Tibial nerve (tissue), 4 donors: ENCODE results near the gene THOC6. TPM values are rescaled to one million over a fixed set of nuclear protein-coding genes. Genes with fewer than 3 reads are reported as not detected.
A peak's percentile ranks its signal among the peaks of the same experiment; 100 is the strongest.

Experiments used
- DNase-seq, 2 donors: peaks; one replicate each; pipeline ENCODE4 v3.0.0-alpha.2; 2019; ENCODE audit warnings: low spot score in 2 of 2
- H3K27ac ChIP-seq, 4 donors: fragments of 200-600 bp; sonication (generic) in 3 of 4; one replicate each; pipeline ENCODE4 v1.5.1; 2017 to 2019; ENCODE audit warnings: mild to moderate bottlenecking in 1 of 4
- H3K27me3 ChIP-seq, 2 donors: fragments of 200-600 bp; sonication (generic) in 1 of 2; one replicate each; pipeline versions ENCODE4 v1.5.1 to v1.6.0; 2017 to 2019
- H3K36me3 ChIP-seq, 3 donors: fragments of 200-600 bp; sonication (generic); one replicate each; pipeline ENCODE4 v1.5.1; 2018 to 2019
- H3K4me1 ChIP-seq, 4 donors: fragments of 200-600 bp; sonication (generic) in 3 of 4; one replicate each; pipeline ENCODE4 v1.5.1; 2017 to 2019
- H3K4me3 ChIP-seq, 4 donors: fragments of 200-600 bp; sonication (generic) in 3 of 4; one replicate each; pipeline ENCODE4 v1.5.1; 2017 to 2019; ENCODE audit warnings: mild to moderate bottlenecking in 1 of 4, moderate library complexity in 1 of 4
- H3K9me3 ChIP-seq, 4 donors: fragments of 200-600 bp; sonication (generic) in 3 of 4; one replicate each; pipeline ENCODE4 v1.5.1; 2017 to 2019
- EP300 ChIP-seq, 2 donors: sonication (generic); formaldehyde crosslinking; IDR thresholded peaks; one replicate each; pipeline ENCODE4 v1.6.1; 2017; ENCODE audit warnings: antibody characterized with exemption in 2 of 2, mild to moderate bottlenecking in 1 of 2
- POLR2A ChIP-seq, 2 donors: fragments of 450-650 bp; IDR thresholded peaks; one replicate each; pipeline ENCODE4 v1.6.1; 2017; ENCODE audit warnings: antibody characterized with exemption in 2 of 2, mild to moderate bottlenecking in 2 of 2, moderate library complexity in 2 of 2
- WGBS, 2 donors: methylation state at CpG; one replicate each; pipeline ENCODE4 v1.1.5; 2018; 5-methylcytosine and 5-hydroxymethylcytosine counted together
- total RNA-seq, 4 donors: library from RNA; depleted of rRNA; stranded (reverse); fragments of >200 nt; gene quantifications; one replicate each; pipeline ENCODE4 v1.1.0, GENCODE V29; 2016
- TF ChIP-seq, protein P1 (sequence below), 5 experiments: fragments of 200-600 bp in 3 of 5; fragments of 450-650 bp in 2 of 5; sonication (generic) in 3 of 5; IDR thresholded peaks; one replicate each; pipeline ENCODE4 v1.5.1; 2016 to 2019; ENCODE audit warnings: antibody characterized with exemption in 5 of 5, mild to moderate bottlenecking in 3 of 5, moderate library complexity in 2 of 5

The THOC6 gene
- total RNA-seq, 4 donors from 2014 or later: 12.2 to 28.5 (median 18.0) TPM

DNA sequence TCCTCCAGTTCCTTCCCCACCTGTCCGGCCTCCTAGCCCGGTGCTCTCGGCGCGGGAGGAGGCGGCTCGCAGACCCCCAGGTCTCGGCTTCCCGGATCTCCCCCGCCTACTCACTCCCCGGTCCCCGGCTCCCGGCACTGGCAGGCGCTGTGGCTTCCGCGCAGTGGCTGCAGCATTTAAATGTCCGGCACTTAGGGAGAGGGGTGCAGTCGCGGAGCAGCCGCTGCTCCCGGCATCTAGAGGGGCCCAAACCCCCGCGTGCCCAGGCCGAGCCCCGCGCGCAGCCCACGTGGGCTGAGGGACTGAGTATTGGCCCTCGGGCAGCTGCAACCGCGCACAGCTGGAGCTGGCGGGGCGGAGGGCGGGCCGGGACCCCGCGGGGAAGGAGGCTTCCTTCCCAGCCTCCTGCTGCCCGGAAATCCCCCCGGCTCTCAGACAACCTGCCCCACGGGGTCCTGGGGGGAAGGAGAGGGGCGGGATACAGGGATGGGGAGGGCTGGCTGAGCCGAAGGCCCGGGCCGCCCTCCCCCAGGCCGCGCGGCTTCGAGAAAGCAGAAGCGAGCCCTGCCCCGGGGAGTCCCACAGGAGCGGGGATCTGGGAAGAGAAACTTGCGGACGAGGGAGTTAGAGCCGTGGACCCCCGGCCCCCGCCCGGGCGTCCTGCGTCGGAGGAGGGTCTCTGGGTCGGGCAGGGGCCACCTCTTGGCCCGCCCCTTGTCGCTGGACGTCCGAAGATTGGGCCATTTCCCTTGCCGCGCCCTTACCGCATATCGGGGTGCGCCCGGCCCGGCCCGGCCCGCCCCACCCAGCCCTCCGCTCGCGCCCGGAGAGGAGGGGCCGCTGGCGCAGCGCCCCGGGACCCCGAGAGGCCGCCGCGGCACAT, 22.2 kb downstream of the THOC6 start, which contains the start of gene MMP25:
MMP25 (plus strand) TSS at position 804 of the 883 bp plus-strand sequence. CDS start 357 bp downstream, outside the sequence.
- TF ChIP-seq, protein P1, sequence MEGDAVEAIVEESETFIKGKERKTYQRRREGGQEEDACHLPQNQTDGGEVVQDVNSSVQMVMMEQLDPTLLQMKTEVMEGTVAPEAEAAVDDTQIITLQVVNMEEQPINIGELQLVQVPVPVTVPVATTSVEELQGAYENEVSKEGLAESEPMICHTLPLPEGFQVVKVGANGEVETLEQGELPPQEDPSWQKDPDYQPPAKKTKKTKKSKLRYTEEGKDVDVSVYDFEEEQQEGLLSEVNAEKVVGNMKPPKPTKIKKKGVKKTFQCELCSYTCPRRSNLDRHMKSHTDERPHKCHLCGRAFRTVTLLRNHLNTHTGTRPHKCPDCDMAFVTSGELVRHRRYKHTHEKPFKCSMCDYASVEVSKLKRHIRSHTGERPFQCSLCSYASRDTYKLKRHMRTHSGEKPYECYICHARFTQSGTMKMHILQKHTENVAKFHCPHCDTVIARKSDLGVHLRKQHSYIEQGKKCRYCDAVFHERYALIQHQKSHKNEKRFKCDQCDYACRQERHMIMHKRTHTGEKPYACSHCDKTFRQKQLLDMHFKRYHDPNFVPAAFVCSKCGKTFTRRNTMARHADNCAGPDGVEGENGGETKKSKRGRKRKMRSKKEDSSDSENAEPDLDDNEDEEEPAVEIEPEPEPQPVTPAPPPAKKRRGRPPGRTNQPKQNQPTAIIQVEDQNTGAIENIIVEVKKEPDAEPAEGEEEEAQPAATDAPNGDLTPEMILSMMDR (IDR thresholded peaks at IDR 0.05): no peak
- TF ChIP-seq POLR2A (IDR thresholded peaks at IDR 0.05) (no peak), EP300 (IDR thresholded peaks at IDR 0.05) (no peak)
- 1% methylated on average over 33 to 50 of the region's 86 CpGs for WGBS, 2 donors
- Histone ChIP-seq H3K9me3 (no peaks in the 10 kb centered on the region), H3K4me1 (peaks cover 0 to 22% (median 15%) of the 10 kb centered on the region in 4 donors), H3K27ac (no peak within 1 kb of the TSS), H3K4me3 (peak within 1 kb of the TSS; percentile 14 to 46 (median 36)), H3K27me3 (peaks cover 0 to 85% of the 10 kb centered on the region in 2 donors), H3K36me3 (no peaks in the 10 kb centered on the region)
- DNase-seq: no peak

DNA sequence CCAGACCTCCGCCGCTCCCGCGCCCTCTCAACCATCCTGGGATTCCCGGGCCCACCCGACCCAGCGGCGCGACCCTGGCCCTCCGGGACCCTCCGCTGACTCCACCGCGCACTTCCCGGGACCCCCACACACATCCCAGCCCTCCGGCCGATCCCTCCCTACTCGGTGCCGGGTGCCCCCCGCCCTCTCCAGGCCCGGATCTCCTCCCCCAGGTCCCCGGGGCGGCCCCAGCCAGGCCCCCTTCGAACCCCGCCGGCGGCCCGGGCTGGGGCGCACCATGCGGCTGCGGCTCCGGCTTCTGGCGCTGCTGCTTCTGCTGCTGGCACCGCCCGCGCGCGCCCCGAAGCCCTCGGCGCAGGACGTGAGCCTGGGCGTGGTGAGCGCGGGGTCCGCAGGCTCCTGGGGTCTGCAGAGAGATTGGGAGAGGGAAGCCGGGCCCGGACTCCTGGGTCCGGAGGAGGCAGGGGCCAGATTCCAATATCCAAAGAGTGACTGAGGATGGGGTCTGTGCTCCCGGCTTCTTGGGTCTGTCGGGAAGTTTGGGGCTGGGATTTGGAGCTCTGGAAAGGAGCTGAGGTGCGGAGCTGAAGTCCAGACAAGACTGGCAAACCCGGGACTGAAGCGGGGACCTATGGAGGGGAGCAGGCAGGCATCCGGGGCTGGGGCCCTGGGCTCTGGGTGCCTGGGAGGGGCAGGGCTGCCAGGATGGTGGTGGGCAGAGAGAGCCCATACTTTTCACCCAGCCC, 23.0 kb downstream of the THOC6 start:
- Histone ChIP-seq H3K27me3 (peaks cover 0 to 79% of the 10 kb centered on the region in 2 donors), H3K27ac (no peak overlapping the region), H3K4me3 (peak overlapping the region in 3 of 4 donors; percentile 14 to 46 (median 34)), H3K36me3 (no peaks in the 10 kb centered on the region), H3K9me3 (no peaks in the 10 kb centered on the region), H3K4me1 (peaks cover 0 to 22% (median 15%) of the 10 kb centered on the region in 4 donors)
- DNase-seq: no peak
- 4 to 5% methylated on average over 16 to 20 of the region's 54 CpGs for WGBS, 2 donors
- TF ChIP-seq POLR2A (IDR thresholded peaks at IDR 0.05) (no peak), EP300 (IDR thresholded peaks at IDR 0.05) (no peak)
- TF ChIP-seq, protein P1 (IDR thresholded peaks at IDR 0.05): no peak

DNA sequence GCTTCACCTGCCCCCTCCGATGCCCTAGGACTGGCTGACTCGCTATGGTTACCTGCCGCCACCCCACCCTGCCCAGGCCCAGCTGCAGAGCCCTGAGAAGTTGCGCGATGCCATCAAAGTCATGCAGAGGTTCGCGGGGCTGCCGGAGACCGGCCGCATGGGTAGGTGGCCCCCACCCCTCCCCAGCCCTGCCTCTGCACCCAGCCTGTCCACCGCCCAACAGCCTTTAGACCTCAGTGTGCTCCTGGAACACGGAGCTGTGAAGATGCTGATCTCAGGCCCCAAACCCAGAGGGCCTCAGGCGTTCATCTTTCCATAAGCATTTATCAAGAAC, 23.5 kb downstream of the THOC6 start:
- Histone ChIP-seq H3K36me3 (no peaks in the 10 kb centered on the region), H3K4me3 (no peak overlapping the region), H3K4me1 (peaks cover 0 to 22% (median 15%) of the 10 kb centered on the region in 4 donors), H3K27ac (no peak overlapping the region), H3K9me3 (no peaks in the 10 kb centered on the region), H3K27me3 (peaks cover 0 to 75% of the 10 kb centered on the region in 2 donors)
- WGBS, 2 donors: 18 to 34% methylated on average over 10 to 13 of the region's 13 CpGs
- TF ChIP-seq POLR2A (IDR thresholded peaks at IDR 0.05): no peak
- no peak for TF ChIP-seq EP300 (IDR thresholded peaks at IDR 0.05)
- TF ChIP-seq, protein P1 (IDR thresholded peaks at IDR 0.05): no peak
- no peak for DNase-seq

DNA sequence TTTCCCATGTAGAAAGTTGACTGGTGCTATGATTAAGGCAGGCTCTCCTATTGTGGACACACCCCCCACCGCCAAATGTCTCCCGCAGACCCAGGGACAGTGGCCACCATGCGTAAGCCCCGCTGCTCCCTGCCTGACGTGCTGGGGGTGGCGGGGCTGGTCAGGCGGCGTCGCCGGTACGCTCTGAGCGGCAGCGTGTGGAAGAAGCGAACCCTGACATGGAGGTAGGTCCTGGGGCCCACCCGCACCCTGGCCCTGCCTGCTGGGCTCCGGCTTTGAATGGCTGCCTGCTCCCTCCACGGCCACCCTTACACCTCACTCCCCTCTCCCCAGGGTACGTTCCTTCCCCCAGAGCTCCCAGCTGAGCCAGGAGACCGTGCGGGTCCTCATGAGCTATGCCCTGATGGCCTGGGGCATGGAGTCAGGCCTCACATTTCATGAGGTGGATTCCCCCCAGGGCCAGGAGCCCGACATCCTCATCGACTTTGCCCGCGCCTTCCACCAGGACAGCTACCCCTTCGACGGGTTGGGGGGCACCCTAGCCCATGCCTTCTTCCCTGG, 26.2 kb downstream of the THOC6 start:
- no peaks in the 10 kb centered on the region for H3K9me3 ChIP-seq
- H3K4me3 ChIP-seq: no peak overlapping the region
- TF ChIP-seq POLR2A (IDR thresholded peaks at IDR 0.05) (no peak), EP300 (IDR thresholded peaks at IDR 0.05) (no peak)
- TF ChIP-seq, protein P1 (IDR thresholded peaks at IDR 0.05): no peak
- peaks cover 0 to 21% (median 15%) of the 10 kb centered on the region in 4 donors for H3K4me1 ChIP-seq
- no peak overlapping the region for H3K27ac ChIP-seq
- peaks cover 0 to 8% (median 0%) of the 10 kb centered on the region in 3 donors for H3K36me3 ChIP-seq
- 78 to 81% methylated on average over 12 to 26 of the region's 26 CpGs for WGBS, 2 donors
- DNase-seq: no peak
- H3K27me3 ChIP-seq: peaks cover 0 to 49% of the 10 kb centered on the region in 2 donors
